ENCODE results near the gene SCLY.
"Not testable (repeated sequence)": the region's sequence is repeated elsewhere in the genome, so short reads cannot be mapped to it uniquely, and the experiment has no call there.

Gene SCLY

DNA sequence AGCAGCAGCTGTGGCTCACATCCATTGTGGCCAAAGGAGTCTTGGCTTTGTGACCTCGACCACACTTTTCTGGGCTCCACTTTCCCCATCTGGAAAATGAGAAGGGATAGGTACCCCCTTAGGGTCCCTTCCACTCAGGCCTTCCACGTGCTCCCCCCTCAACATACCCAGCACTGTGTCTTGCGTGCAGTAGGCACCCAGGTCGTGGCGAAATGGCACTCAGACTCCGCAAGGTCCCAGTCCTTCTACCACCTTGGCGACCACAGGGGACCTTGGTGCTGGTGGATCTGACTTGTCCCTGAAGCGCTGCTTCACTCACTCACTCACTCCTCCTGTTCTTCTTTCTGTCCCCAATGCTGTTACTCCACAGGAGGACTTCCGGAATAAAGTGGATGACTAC, 19.9 kb upstream of the SCLY start:
- DNase-seq (ENCODE audit: low spot score): no peak

GRCh38 chr2:238042090-238042489, 18.7 kb upstream of the SCLY start:
- DNase-seq (ENCODE audit: low spot score): no peak

GRCh38 chr2:238042849-238043584, 17.8 kb upstream of the SCLY start:
- no peak for DNase-seq (ENCODE audit: low spot score)

DNA sequence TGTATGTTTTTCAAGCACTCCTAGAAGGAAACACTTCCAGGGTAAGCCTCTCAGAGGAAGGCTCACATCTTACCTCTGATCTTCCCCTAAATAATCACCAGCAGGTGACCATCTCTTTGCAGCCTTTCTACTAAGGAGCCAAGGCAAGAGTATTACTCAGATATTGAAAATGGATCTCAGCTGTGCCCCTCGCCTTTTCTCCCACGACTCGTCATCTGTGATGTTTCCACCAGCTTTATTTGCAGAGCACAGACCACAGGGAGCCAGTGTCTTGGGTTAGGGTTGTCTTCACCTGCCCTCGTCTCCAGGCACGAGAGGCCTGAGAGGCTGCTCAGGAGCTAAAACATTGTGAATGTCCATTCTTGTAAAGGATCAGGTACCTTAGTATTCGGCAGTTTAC, 16.9 kb upstream of the SCLY start:
- no peak for DNase-seq (ENCODE audit: low spot score)

- DNase-seq (ENCODE audit: low spot score): no peak
Measured at GRCh38 chr2:238045575-238045974, 15.2 kb upstream of the SCLY start.

- no peak for DNase-seq (ENCODE audit: low spot score)
Measured at GRCh38 chr2:238046725-238047270, 14.0 kb upstream of the SCLY start.

- DNase-seq (ENCODE audit: low spot score): no peak
Measured at GRCh38 chr2:238053191-238053776, 7.5 kb upstream of the SCLY start.

- DNase-seq (ENCODE audit: low spot score): no peak
Measured at GRCh38 chr2:238055841-238056240, 5.0 kb upstream of the SCLY start.

GRCh38 chr2:238057696-238058575, 2.9 kb upstream of the SCLY start:
- not testable (repeated sequence) for DNase-seq (ENCODE audit: low spot score)

DNA sequence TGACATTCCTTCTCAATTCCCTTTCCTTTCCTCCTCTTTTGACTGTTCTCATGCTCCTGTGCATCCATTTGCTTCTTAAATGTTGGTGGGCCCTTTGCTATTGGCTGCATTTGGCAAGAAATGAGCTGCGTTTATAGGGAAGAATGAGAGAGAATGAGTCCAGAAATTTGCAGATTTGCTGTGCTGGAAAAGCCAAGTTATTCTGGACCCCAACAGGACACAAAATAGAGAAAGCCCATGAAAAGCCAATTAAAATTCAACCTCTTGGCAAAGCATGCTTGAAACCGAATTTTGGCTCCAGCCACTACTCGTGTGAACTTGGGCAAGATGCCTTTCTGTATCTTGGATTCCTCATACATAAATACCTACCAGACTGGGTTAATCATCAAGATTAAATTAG, 1.3 kb upstream of the SCLY start:
- no peak for DNase-seq (ENCODE audit: low spot score)

GRCh38 chr2:238060096-238060541, 682 bp upstream of the SCLY start:
- no peak for DNase-seq (ENCODE audit: low spot score)

GRCh38 chr2:238061315-238062202, 758 bp downstream of the SCLY start:
- DNase-seq (ENCODE audit: low spot score): peak; percentile 23

GRCh38 chr2:238063414-238064189, 2.8 kb downstream of the SCLY start:
- DNase-seq (ENCODE audit: low spot score): no peak

- no peak for DNase-seq (ENCODE audit: low spot score)
Measured at GRCh38 chr2:238064376-238064775, 3.6 kb downstream of the SCLY start.

GRCh38 chr2:238065071-238065846, 4.5 kb downstream of the SCLY start:
- no peak for DNase-seq (ENCODE audit: low spot score)

DNA sequence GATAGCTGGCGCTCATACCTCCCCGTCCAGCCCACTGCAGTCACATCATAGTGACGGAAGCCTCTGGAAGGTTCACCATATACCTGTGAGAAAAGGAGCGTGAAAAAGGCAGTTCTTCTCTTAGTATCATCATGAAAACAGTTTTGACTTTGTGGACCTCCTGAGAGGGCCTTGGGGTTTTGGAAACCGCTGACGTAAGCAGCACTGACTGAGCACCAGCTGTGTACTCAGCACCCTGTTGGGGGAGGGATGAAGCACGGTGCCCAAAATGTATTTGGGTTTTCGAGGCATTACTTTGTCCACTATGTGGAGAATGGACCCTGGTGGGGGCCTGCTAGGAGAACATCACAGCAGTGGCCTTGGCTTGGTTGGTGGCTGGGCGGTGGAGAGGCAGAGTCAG, 5.4 kb downstream of the SCLY start:
- DNase-seq (ENCODE audit: low spot score): no peak

- not testable (repeated sequence) for DNase-seq (ENCODE audit: low spot score)
Measured at GRCh38 chr2:238066718-238067117, 5.9 kb downstream of the SCLY start.

DNA sequence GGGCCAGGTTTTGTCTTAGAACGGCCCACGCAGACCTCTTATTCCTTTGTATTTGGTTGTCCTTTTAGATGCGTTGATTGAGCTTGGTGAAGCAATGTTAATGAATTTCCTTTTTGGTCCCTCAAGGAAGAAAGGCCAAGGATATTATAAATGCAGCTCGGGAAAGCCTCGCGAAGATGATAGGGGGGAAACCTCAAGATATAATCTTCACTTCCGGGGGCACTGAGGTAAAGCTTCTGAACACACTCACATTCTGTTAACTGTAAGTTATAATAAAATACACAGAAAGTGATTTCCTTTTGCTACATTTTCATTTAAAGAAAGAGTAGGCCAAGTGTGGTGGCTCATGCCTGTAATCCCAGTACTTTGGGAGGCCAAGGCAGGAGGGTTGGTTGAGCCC, 7.1 kb downstream of the SCLY start:
- DNase-seq (ENCODE audit: low spot score): no peak

DNA sequence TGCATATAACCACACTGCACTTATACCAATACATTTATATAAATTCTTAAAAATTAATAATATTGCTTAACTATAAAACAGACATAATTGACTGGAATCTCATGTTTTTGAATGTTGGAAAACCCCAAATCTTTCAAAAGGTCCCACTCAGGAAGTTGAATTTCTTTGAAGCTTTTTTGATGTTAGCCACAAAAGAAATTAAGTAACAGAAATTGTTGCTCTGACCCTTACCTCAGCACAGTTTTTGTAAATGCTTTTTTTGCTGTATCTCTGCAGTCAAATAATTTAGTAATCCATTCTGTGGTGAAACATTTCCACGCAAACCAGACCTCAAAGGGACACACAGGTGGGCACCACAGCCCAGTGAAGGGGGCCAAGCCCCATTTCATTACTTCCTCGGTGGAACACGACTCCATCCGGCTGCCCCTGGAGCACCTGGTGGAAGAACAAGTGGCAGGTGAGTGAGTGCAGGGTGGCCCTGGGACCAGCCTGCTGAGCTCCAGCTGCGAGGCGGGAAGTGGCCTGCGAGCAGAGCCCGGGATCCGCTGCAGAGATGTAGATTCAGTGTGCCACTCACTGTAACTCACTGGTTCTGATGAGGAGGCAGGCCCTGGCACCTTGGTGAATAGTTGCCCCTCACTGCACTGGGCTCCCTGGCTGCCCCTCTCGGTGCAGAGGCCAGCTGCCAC, 8.4 kb downstream of the SCLY start:
- DNase-seq (ENCODE audit: low spot score): no peak

Measured in NAMALWA (cell line).